HTERT RPE-1 (cell line): ENCODE results near the gene TUBB.
"Not testable (repeated sequence)": the region's sequence is repeated elsewhere in the genome, so short reads cannot be mapped to it uniquely, and the experiment has no call there.

Experiments
- in situ Hi-C: fragments of 300-500 bp; cut with MboI; formaldehyde crosslinking; loops from 4 replicates; pipeline ENCODE4 v1.14.3; 2020; ENCODE audit warnings: low sequenced_read_pairs

The TUBB gene

GRCh38 chr6:30738532-30738931, 18.4 kb downstream of the TUBB start:
- in situ Hi-C loops = no loop called here

DNA sequence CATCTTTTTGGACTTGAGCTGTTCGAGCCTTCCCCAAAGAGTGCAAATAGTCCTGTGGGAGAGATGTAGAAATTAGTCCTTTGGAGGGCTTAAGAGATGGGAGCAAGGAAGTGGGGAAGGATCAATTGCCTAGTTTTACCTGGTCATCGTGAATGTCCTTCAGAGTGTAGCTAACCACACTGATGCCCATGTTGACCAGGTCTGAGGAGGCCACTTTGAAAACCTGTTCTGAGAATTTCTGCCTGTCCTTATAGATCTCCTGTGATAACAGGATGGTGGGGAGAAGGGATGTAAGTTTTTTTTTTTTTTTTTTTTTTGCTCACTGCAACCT, 20.4 kb downstream of the TUBB start:
- in situ Hi-C loops = no loop called here

GRCh38 chr6:30741063-30741779, 21.1 kb downstream of the TUBB start:
- in situ Hi-C loops = no loop called here

GRCh38 chr6:30741789-30742315, 21.7 kb downstream of the TUBB start:
- in situ Hi-C loops = no loop called here

DNA sequence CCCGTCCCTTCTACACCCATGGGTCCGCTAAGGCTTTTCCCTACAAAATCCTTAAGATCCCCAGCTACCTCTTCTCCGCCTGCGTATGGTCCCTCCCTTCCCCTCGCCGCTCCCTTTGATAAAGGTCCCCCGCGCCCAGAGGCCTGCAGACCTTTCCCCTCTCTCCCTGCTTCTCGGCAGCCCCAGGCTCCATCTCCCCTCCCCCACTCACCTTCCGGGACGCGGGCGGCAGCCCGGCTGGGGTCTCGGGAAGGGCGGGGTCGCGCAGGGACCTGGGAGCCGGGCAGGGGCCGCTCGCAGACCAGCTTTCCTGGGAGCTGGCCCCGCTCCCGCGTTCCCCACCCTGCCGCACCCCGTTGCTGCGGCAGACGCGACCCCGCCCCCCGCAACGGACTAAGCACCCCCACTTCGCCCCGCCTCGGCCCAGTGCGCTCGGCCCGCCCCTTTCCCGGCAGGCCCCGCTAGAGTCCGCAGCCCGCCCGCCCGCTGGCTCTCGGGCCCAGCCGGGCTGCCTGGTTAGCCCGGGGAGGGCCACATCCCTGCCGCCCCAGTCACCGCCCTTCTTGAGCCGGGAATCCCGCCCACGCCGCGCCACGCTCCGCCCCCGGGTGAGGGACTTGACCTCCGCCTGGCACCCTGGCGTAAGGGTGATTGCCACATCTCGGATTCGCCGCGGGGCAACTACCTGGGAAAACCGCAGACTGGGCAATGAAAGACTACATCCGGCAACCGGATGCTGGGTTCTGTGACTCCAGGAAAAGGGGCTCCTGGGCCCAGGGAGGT, 22.4 kb downstream of the TUBB start, which contains the start of gene FLOT1:
Gene FLOT1, minus strand, starts transcription at position 372 of the 783 bp plus-strand sequence. CDS start 498 bp downstream, outside the sequence.
- in situ Hi-C loops = no loop called here

DNA sequence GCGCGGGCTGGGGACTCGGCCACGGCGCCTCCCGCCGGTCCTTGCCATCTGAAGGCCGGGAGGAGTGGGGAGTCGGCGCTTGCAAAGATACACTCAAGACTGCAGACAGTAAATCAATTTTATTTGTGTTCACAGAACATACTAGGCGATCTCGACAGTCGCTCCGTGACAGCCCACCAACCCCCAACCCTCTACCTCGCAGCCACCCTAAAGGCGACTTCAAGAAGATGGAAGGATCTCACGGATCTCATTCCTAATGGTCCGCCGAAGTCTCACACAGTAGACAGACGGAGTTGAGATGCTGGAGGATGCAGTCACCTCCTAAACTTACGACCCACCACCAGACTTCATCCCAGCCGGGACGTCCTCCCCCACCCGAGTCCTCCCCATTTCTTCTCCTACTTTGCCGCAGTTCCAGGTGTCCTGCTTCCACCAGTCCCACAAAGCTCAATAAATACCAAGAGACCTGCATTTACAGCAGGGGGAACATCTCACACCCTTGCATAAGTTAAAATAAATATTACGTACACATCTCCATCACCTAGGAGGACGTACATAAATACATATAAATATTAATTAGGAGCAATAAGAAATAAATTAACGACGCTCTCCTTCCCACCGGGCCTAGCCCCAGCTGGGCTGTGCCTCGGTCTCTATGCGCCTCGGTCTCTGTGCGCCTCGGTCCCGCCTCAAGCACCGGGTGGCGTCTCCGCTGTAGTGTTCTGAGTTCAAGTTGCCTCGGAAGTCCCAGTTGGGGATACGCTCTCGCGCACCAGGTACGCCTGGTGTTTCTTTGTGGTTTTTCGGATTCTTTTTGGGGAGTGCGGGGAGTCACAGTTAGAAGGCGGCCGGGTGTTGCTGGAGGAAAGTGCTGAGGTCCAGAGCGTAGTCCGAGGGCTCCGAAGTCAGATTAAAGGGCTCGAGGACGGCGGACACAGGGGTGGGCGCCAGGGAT, 23.2 kb downstream of the TUBB start:
- in situ Hi-C loops = no loop called here

GRCh38 chr6:30744054-30744805, 24.1 kb downstream of the TUBB start, which contains the start of gene IER3:
TSS of gene IER3 (minus strand) at chr6:30744547. CDS start at chr6:30744518, 29 bp downstream.
- in situ Hi-C loops = no loop called here

DNA sequence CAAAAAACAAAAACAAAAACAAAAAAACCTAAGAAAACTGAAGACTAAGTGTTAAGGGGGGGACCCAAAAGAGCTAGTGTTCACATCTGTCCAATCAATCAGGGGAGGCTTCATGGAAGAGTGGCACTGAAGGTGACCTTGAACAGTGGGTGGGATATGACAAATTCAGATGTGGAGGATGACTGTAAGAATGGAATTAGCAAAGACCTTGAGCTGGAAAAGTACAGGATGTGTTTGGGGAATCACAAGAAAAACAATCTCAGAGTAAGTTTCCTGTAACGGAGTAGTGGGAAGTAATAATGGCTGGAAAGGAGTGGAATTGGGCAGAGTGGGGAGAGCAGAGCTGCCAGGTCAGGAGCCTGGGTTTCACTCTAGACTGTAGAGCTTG, 27.1 kb downstream of the TUBB start:
- in situ Hi-C loops = no loop called here

DNA sequence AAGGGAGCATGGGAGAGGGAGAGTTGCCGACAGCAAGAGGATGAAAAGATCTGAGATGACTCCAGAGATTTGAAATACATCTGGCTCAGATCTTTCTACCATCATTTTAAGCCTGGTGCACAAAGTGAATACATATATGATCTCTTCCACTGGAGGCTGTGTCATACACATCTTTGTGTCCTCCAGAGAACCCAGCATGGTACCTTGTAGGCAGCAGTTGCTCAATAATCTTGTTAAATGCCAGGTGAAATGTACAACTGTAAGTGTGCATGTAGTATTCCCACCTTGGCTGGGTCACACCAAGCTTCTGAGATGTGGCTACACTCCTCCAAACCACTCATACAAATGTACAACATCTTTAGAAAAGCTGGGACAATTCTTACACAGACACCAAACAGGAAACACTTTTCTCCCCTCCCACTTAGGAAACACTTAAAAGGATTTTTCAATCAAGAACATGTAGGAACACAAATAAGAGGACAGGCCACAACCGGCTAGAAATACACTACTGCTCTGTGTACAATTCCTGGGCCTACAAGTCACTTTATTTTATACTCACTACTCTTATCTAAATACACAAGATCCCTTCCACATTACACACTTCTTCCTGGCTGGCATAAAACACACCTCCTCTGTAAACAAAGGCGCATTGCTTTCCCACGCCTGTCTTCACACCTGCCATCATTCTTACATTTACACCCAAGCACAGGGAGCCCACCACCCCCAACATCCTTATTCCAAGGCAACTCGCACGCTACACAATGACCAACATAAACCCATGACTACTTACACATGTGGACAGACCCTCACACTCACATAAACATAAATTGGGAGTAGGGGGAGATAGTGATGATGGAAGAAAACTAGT, 28.0 kb downstream of the TUBB start:
- in situ Hi-C loops = no loop called here

DNA sequence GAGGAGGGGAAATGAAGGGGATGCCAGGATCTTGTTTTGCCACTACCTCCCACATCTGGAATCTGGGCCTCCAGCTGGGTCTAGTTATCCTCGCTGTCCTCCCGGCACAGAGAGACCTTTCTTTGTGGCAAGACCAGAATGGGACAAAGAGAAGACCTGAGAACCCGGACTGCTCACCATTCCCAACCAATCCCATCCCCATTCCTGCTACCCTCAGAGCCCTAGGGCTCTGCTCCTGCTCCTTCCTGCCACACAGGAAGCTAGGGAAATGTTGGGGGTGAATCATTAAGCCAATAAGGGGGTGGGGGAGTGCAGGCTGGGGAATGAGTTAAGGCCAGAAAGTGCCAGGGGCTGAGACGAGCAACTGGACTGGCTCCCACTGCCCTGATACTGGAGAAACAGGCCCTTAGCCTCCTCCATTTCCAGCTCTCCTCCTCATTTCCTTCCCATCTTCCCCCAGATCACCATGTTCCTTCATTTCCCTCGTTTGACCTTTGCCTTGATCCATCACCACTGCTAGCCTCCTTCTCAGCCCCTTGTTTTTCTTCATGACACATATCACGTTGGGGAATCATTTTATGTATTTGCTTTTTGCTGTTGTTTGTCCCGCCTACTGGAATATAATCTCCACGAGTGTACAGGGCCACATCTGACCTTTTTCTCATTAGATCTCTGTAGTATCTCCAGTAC, 28.8 kb downstream of the TUBB start:
- in situ Hi-C loops = no loop called here

GRCh38 chr6:30749554-30750378, 29.6 kb downstream of the TUBB start:
- in situ Hi-C loops = no loop called here

GRCh38 chr6:30750379-30750668, 30.2 kb downstream of the TUBB start:
- in situ Hi-C loops = no loop called here

GRCh38 chr6:30752157-30752927, 32.2 kb downstream of the TUBB start:
- in situ Hi-C loops = no loop called here

DNA sequence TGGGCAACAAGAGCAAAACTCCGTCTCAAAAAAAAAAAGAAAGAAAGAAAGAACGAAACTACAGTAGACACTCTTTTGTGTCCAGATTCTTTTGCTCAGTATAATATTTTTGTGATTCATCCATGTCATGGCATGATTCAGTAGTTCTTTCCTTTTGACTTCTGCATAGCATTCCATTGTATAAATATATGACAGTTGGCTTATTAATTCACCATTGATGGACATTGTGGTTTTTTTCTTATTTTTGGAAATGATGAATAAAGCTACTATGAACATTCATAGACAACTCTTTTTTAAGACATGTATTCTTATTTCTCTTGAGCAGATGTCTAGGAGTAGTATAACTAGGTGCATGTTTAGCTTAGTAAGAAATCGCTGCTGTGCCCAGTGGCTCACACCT, 34.5 kb downstream of the TUBB start:
- in situ Hi-C loops = no loop called here

- in situ Hi-C loops = not testable (repeated sequence)
Measured at GRCh38 chr6:30756405-30757003, 36.4 kb downstream of the TUBB start.

- in situ Hi-C loops = no loop called here
Measured at GRCh38 chr6:30757261-30757904, 37.2 kb downstream of the TUBB start.
